PFSK-1 (cell line): ENCODE measurements around the gene DNAJC17.

ENCODE experiments used
- FOXP2 ChIP-seq: optimal IDR thresholded peaks from 2 replicates; pipeline ENCODE3; 2011; ENCODE audit warnings: borderline replicate concordance, control low read depth, inconsistent platforms; ENCODE audit not compliant: insufficient read depth; ENCODE audit errors: extremely low read length, extremely low read depth
- POLR2AphosphoS5 ChIP-seq: IDR thresholded peaks from 2 replicates; pipeline ENCODE4 v1.6.1; 2012; ENCODE audit warnings: low read depth, mild to moderate bottlenecking, control low read depth, low read length, moderate library complexity
- REST ChIP-seq, 2 experiments: IDR thresholded peaks; 2 replicates each; pipeline versions ENCODE4 v1.6.1 to v1.8.0; 2011 to 2012; ENCODE audit warnings: low read depth in 2 of 2, low read length in 2 of 2, control low read depth in 1 of 2, inconsistent platforms in 1 of 2, mild to moderate bottlenecking in 1 of 2, moderate library complexity in 1 of 2; ENCODE audit not compliant: insufficient read depth in 1 of 2
- SIN3A ChIP-seq: IDR thresholded peaks from 2 replicates; pipeline ENCODE4 v1.6.1; 2012; ENCODE audit warnings: mild to moderate bottlenecking, low read length, moderate library complexity, borderline replicate concordance; ENCODE audit not compliant: insufficient read depth
- TAF1 ChIP-seq: IDR thresholded peaks from 2 replicates; pipeline ENCODE4 v1.6.1; 2012; ENCODE audit warnings: low read length, control low read depth, borderline replicate concordance; ENCODE audit not compliant: insufficient read depth

GRCh38 chr15:40790718-40791117 lies 16.6 kb downstream of the DNAJC17 start:
- TF ChIP-seq POLR2AphosphoS5 (no peak), REST (IDR thresholded peaks at IDR 0.05; ENCODE audit: insufficient read depth in 1 of 2, low read depth in 2 of 2, low read length in 2 of 2) (no peak), SIN3A (no peak), TAF1 (no peak), FOXP2 (no peak)
